Upper lobe of left lung (tissue), 6 donors: Measurements from ENCODE around the gene PWWP2A. TPM values are rescaled to one million over a fixed set of nuclear protein-coding genes. Genes with fewer than 3 reads are reported as not detected.
A peak's percentile ranks its signal among the peaks of the same experiment; 100 is the strongest.
"Not testable (repeated sequence)": the region's sequence is repeated elsewhere in the genome, so short reads cannot be mapped to it uniquely, and the experiment has no call there.

Experiments used
- ATAC-seq, 2 donors: fragments of 200-7000 bp; cut with Tn5 transposase; one replicate each; pipeline ENCODE4 v1.9.1; 2022; ENCODE audit warnings: mild to moderate bottlenecking in 2 of 2, moderate library complexity in 2 of 2; ENCODE audit not compliant: low FRiP score in 2 of 2
- DNase-seq, 2 donors: peaks; one replicate each; pipeline ENCODE4 v3.0.0-alpha.2; 2019 to 2020
- H3K27ac ChIP-seq, 4 donors: fragments of 200-600 bp; sonication (generic); one replicate each; pipeline ENCODE4 v1.5.1; 2016 to 2019
- H3K27me3 ChIP-seq, 4 donors: fragments of 200-600 bp; sonication (generic); one replicate each; pipeline ENCODE4 v1.5.1; 2017 to 2019
- H3K36me3 ChIP-seq, 4 donors: fragments of 200-600 bp; sonication (generic); one replicate each; pipeline ENCODE4 v1.5.1; 2016 to 2019
- H3K4me1 ChIP-seq, 4 donors: fragments of 200-600 bp; sonication (generic); one replicate each; pipeline ENCODE4 v1.5.1; 2018 to 2019
- H3K4me3 ChIP-seq, 4 donors: fragments of 200-600 bp; sonication (generic); one replicate each; pipeline ENCODE4 v1.5.1; 2017 to 2019; ENCODE audit warnings: mild to moderate bottlenecking in 2 of 4, moderate library complexity in 1 of 4
- H3K9me3 ChIP-seq, 4 donors: fragments of 200-600 bp; sonication (generic); one replicate each; pipeline ENCODE4 v1.5.1; 2018 to 2019
- EP300 ChIP-seq, 4 donors: sonication (generic); formaldehyde crosslinking; IDR thresholded peaks; one replicate each; pipeline ENCODE4 v1.5.1; 2017; ENCODE audit warnings: antibody characterized with exemption in 4 of 4, control low read depth in 2 of 4
- POLR2A ChIP-seq, 4 donors: fragments of 450-650 bp; IDR thresholded peaks; one replicate each; pipeline ENCODE4 v1.5.1; 2016 to 2017; ENCODE audit warnings: antibody characterized with exemption in 4 of 4, mild to moderate bottlenecking in 2 of 4
- POLR2AphosphoS5 ChIP-seq, 2 donors: sonication (generic); formaldehyde crosslinking; IDR thresholded peaks; one replicate each; pipeline ENCODE4 v1.5.1; 2017; ENCODE audit warnings: antibody characterized with exemption in 2 of 2
- WGBS, 2 donors: methylation state at CpG; one replicate each; pipeline ENCODE4 v1.1.5; 2017 to 2018; 5-methylcytosine and 5-hydroxymethylcytosine counted together
- total RNA-seq, 6 donors: library from RNA; depleted of rRNA in 4 of 6; stranded (reverse); fragments of >200 nt in 4 of 6; gene quantifications; one replicate each; pipeline versions ENCODE4 v1.1.0 to v1.2.1, GENCODE V29; 2016 to 2021
- TF ChIP-seq, protein P1 (sequence below), 6 experiments: fragments of 450-650 bp in 4 of 6; fragments of 200-600 bp in 2 of 6; sonication (generic) in 2 of 6; IDR thresholded peaks; one replicate each; pipeline ENCODE4 v1.5.1; 2016 to 2019; ENCODE audit warnings: antibody characterized with exemption in 6 of 6
- donor health status: DM: no; HTN: no; CAD: no; lungs with moderate emphysema.
- donor health status: DM: no; HTN: yes; CAD: no; lungs with severe emphysema.

PWWP2A gene
- total RNA-seq, 6 donors from 2014 or later = 19.6 to 46.1 (median 33.8) TPM

DNA sequence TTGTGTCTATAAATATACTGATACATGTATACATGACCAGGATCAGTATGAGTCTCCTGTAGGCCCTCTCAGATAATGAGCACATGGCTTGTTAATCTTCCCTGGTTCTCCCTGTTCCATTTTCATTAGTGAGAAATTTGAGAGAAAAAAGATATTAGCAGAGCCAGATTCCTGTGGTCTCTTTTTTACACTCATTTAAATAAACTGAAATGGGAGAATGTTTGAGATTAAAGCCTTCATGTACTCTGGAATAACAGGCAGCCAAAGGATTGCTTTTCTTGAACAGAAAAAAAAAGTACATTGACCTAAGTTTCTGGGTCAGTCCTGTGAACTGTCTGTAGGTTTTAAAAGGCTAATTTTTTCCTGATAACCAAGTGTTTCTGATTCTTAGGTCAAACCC is 44.2 kb downstream of the PWWP2A start:
- Histone ChIP-seq H3K27ac (no peak overlapping the region), H3K9me3 (no peaks in the 10 kb centered on the region), H3K4me1 (peaks cover 0 to 12% (median 10%) of the 10 kb centered on the region in 4 donors), H3K4me3 (no peak overlapping the region), H3K27me3 (no peaks in the 10 kb centered on the region), H3K36me3 (peaks cover 0 to 16% (median 0%) of the 10 kb centered on the region in 4 donors)
- no peak for DNase-seq
- ATAC-seq = no peak
- no peak for TF ChIP-seq POLR2A (IDR thresholded peaks at IDR 0.05)
- TF ChIP-seq, protein P1, sequence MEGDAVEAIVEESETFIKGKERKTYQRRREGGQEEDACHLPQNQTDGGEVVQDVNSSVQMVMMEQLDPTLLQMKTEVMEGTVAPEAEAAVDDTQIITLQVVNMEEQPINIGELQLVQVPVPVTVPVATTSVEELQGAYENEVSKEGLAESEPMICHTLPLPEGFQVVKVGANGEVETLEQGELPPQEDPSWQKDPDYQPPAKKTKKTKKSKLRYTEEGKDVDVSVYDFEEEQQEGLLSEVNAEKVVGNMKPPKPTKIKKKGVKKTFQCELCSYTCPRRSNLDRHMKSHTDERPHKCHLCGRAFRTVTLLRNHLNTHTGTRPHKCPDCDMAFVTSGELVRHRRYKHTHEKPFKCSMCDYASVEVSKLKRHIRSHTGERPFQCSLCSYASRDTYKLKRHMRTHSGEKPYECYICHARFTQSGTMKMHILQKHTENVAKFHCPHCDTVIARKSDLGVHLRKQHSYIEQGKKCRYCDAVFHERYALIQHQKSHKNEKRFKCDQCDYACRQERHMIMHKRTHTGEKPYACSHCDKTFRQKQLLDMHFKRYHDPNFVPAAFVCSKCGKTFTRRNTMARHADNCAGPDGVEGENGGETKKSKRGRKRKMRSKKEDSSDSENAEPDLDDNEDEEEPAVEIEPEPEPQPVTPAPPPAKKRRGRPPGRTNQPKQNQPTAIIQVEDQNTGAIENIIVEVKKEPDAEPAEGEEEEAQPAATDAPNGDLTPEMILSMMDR (IDR thresholded peaks at IDR 0.05) = no peak
- TF ChIP-seq EP300 (IDR thresholded peaks at IDR 0.05) = no peak
- TF ChIP-seq POLR2AphosphoS5 (IDR thresholded peaks at IDR 0.05) = no peak

DNA sequence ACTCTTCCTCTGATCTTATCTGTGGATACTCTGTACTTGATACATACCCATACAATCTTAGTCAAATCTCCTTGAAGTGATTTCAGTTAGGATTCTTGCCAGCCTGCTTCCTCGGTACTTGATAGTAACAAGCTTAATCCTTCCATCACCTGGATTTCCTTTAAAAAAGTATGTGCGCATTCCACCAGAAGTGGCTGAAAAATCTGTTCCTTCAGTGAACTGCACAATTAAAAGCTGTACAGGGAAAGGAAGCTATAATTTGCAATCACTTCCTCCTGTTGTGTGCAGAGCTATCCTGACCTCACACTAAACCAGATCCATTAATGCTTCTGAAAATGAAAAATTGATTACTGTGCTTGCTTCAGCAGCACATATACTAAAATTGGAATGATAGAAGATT is 47.3 kb downstream of the PWWP2A start:
- no peak overlapping the region for H3K27ac ChIP-seq
- peaks cover 0 to 12% (median 10%) of the 10 kb centered on the region in 4 donors for H3K4me1 ChIP-seq
- H3K36me3 ChIP-seq = peaks cover 0 to 13% (median 1%) of the 10 kb centered on the region in 4 donors
- H3K9me3 ChIP-seq = no peaks in the 10 kb centered on the region
- H3K27me3 ChIP-seq = no peaks in the 10 kb centered on the region
- DNase-seq (no peak), ATAC-seq (no peak)
- H3K4me3 ChIP-seq = no peak overlapping the region
- TF ChIP-seq POLR2A (IDR thresholded peaks at IDR 0.05) (no peak), EP300 (IDR thresholded peaks at IDR 0.05) (no peak), POLR2AphosphoS5 (IDR thresholded peaks at IDR 0.05) (no peak)
- TF ChIP-seq, protein P1 (IDR thresholded peaks at IDR 0.05) = no peak
- WGBS, 2 donors = 40 to 48% methylated on average over 2 of the region's 2 CpGs

DNA sequence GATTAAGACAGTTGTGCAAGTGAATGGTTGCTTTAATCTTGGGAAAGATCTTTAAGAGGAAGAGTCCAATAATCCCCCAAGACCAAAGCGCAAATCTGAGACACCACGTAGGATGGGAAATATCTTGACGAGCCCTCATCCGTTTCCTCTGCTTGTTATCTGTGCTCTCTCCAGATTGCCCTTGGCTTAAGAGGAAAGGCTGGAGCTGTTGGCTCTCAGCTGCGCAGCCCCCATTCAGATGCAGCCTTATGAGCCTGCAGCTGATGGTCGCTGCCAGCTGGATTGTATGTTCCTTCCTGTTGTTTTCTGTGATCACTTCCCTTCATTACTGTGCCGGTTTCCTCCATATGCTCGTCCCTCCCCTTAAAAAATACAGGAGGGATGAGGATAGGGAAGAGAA is 47.7 kb downstream of the PWWP2A start:
- TF ChIP-seq EP300 (IDR thresholded peaks at IDR 0.05) (no peak), POLR2AphosphoS5 (IDR thresholded peaks at IDR 0.05) (no peak)

DNA sequence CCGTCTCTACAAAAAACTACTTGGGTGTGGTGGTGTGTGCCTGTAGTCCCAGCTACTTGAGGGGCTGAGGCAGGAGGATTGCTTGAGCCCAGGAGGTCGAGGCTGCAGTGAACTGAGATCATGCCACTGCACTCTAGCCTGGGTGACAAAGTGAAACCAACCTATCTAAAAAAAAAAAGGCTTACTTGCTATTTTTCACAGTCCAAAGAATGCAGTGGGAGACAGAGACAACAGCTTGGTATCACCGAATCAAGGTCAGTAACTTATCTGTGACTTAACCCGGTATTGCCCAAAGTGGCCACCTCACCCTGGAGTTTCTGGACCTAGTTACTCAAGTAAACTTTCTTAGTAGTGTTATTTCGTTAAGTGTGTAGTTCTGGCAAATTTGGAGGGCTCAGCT is 50.1 kb downstream of the PWWP2A start:
- Histone ChIP-seq H3K36me3 (peaks cover 0 to 32% (median 11%) of the 10 kb centered on the region in 4 donors), H3K4me1 (peaks cover 0 to 23% (median 13%) of the 10 kb centered on the region in 4 donors)
- DNase-seq, H3K27ac ChIP-seq, ATAC-seq, H3K9me3 ChIP-seq, H3K27me3 ChIP-seq, H3K4me3 ChIP-seq: not testable (repeated sequence)
- 86 to 92% methylated on average over 5 of the region's 5 CpGs for WGBS, 2 donors

More for the DNA sequence above, 47.7 kb downstream of the PWWP2A start:
- peaks cover 0 to 12% (median 10%) of the 10 kb centered on the region in 4 donors for H3K4me1 ChIP-seq
- H3K4me3 ChIP-seq = no peak overlapping the region
- no peaks in the 10 kb centered on the region for H3K27me3 ChIP-seq
- peaks cover 0 to 16% (median 3%) of the 10 kb centered on the region in 4 donors for H3K36me3 ChIP-seq
- no peaks in the 10 kb centered on the region for H3K9me3 ChIP-seq
- DNase-seq = no peak
- ATAC-seq = peak in 1 of 2 donors; percentile 31
- WGBS, 2 donors = 26 to 38% methylated on average over 8 of the region's 8 CpGs
- no peak overlapping the region for H3K27ac ChIP-seq

DNA sequence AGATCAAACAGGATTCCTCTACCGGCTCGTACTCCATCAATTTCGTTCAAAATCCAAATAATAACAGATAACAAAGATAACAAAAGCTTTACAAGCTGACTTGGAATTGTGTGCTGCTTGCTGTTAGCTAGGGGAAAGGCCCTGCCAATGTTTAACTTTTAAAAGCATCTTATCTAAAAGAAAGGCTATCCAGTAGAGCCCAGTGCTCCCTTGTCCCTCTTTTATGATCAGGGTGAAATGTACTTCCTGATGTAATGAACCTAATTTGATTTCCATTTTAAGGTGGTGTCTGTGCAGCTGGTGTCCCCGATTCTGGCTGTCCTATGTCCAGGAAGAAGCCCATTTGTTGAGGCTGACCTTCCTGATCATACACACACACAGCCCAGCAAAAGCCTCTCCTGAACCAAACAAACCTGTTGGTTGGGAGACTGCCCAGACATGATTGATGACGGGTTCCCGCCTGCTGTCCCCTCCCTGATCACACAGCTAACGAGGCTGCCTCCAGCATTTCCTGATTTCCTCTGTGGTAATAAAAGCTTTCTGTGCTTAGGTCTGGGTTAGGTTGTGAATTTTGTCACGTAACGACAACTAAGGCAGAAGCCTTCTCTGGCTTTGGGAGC is 54.1 kb downstream of the PWWP2A start:
- Histone ChIP-seq H3K36me3 (peaks cover 6 to 60% (median 28%) of the 10 kb centered on the region in 4 donors), H3K4me3 (no peak overlapping the region), H3K27me3 (no peaks in the 10 kb centered on the region), H3K27ac (peak overlapping the region in 1 of 4 donors; percentile 40), H3K9me3 (no peaks in the 10 kb centered on the region), H3K4me1 (peaks cover 0 to 11% (median 4%) of the 10 kb centered on the region in 4 donors)
- TF ChIP-seq, protein P1 (IDR thresholded peaks at IDR 0.05) = no peak
- TF ChIP-seq EP300 (IDR thresholded peaks at IDR 0.05) (no peak), POLR2AphosphoS5 (IDR thresholded peaks at IDR 0.05) (no peak), POLR2A (IDR thresholded peaks at IDR 0.05) (no peak)
- ATAC-seq = no peak
- 55 to 65% methylated on average over 7 to 9 of the region's 9 CpGs for WGBS, 2 donors
- DNase-seq = no peak

DNA sequence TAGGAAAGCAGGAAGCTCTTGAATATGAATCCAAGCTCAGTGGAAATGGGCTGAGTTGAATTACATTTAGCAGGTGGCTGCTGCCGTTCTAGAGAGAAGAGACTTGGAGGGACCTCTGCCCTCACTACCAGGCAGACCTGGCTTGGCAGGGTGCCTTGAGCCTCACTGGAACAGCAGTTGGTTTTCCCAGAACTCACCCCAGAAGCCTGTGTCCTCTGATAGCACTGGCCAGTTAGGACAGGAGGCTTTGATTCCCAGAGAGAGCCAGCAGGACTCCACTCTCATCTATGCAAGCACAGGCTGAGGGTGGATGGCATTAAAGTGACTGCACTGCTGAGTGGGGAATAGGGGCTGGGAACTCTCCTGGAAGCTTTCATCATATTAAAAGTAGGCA is 54.8 kb downstream of the PWWP2A start:
- DNase-seq (no peak), ATAC-seq (no peak)
- no peaks in the 10 kb centered on the region for H3K9me3 ChIP-seq
- peaks cover 6 to 66% (median 31%) of the 10 kb centered on the region in 4 donors for H3K36me3 ChIP-seq
- WGBS, 2 donors = 45 to 76% methylated on average over 1 of the region's 1 CpG
- TF ChIP-seq EP300 (IDR thresholded peaks at IDR 0.05) = no peak
- TF ChIP-seq, protein P1 (IDR thresholded peaks at IDR 0.05) = no peak
- no peak for TF ChIP-seq POLR2A (IDR thresholded peaks at IDR 0.05)
- TF ChIP-seq POLR2AphosphoS5 (IDR thresholded peaks at IDR 0.05) = no peak
- H3K27me3 ChIP-seq = no peaks in the 10 kb centered on the region
- H3K4me1 ChIP-seq = peaks cover 0 to 11% (median 4%) of the 10 kb centered on the region in 4 donors
- peak overlapping the region in 1 of 4 donors; percentile 40 for H3K27ac ChIP-seq
- no peak overlapping the region for H3K4me3 ChIP-seq
